Measurements from ENCODE around the gene NOTCH2NLA. TPM values are rescaled to one million over a fixed set of nuclear protein-coding genes. Genes with fewer than 3 reads are reported as not detected.
"Not testable (repeated sequence)": the region's sequence is repeated elsewhere in the genome, so short reads cannot be mapped to it uniquely, and the experiment has no call there.

The NOTCH2NLA gene
- total RNA-seq = 10 to 100 TPM in 4 of 8 experiments, 1 to 10 TPM in 4; 5.6 to 50.4 (median 15.4) TPM

DNA sequence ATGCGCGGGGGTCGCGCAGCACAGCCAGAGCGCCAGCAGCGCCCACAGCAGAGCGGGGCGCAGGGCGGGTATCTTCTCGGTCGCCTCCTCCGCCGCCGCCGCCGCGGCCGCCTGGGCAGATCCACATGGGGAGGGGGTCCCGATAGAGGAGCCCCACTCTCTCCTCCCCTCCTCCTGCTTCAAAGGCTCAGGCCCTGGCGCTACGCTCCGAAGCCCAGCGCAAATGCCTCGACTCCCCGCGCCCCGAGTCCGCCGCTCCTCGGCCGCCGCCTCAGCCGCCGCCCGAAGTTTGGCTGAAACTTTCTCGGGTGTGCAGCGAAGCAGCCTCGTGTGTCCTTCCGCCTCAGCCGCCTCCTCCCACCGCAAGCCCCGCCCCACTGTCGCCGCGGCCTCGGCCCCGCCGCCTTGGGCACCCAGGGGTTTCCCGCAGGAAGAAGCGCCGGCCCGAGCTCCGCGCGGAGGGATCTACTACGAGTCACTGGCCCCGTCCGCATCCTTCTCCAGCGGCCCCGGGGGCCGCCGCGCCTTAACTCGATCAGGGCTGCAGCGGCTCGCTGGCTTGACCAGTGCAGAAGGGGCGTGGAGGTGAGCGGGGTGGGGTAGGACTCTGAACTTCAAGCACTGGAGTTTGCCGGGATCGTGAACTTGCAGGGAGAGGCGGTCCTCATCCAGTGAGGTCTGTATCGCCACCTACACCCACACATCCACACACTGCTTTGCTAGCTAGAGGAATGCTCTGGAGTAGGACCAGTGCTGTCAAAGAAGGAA is at the start of gene NOTCH2NLA:
Gene NOTCH2NLA, minus strand, starts transcription at position 312 of the 768 bp plus-strand sequence. CDS start 39,684 bp downstream, outside the sequence.
- H3K27ac ChIP-seq = not testable (repeated sequence)
- WGBS, 10 experiments = no CpG with 5 or more reads among the region's 72 CpGs

DNA sequence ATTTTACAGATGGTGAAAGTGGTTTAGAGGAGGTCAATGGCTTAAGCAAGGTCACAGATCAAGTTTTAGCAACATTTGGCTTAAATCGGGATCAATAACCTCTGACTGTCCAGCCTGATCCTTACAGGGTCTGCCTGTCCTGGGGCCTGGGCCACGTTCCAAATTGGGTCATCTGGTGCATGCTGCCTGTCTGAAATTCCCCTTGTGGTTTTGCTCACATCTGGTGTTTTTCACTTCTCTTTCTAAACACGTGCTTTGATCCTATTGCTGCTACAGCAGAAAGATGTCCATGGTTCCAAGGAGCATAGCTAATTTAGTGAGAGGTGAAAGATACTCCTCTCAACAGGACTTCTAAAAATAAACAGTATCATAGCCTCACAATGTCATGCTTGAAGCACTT is 49.5 kb upstream of the NOTCH2NLA start:
- WGBS, 10 experiments = no CpG with 5 or more reads among the region's 3 CpGs

More for the DNA sequence above, at the start of gene NOTCH2NLA:
- ATAC-seq (replicated peaks in 6 of 8) = peak; percentile 64 to 90 (median 82)
- in situ Hi-C loops (cut with MboI; ENCODE audit: low pct_unique_long_range_greater_than_20kb in 2 of 9, low sequenced_read_pairs in 9 of 9, unreplicated experiment in 9 of 9); H3K4me1 ChIP-seq (replicated peaks in 1 of 2): not testable (repeated sequence)
- peak within 1 kb of the TSS; percentile 52 to 92 (median 83) for H3K4me3 ChIP-seq

DNA sequence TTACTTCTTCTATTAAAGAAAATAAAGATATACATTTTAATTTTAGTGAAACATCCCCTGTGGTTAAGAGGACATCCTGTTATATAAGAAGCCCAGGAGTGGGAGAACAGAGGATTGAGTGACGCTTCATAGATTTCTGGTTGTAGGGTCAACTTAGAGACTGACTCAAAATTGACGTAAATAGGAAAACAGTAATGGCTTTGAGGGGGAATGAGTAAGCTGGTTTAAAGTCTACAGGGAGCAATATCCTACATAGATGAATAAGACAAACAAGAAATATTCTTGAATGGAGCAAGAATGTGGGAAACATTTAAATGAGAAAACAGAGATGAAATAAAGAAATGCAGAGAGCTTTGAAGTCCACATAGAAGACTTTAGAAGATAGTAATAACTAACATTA is 48.3 kb upstream of the NOTCH2NLA start:
- H3K4me1 ChIP-seq (replicated peaks in 1 of 2); ATAC-seq (replicated peaks in 6 of 8); H3K27ac ChIP-seq; H3K4me3 ChIP-seq; in situ Hi-C loops (cut with MboI; ENCODE audit: low pct_unique_long_range_greater_than_20kb in 2 of 9, low sequenced_read_pairs in 9 of 9, unreplicated experiment in 9 of 9): not testable (repeated sequence)
- no CpG with 5 or more reads among the region's 2 CpGs for WGBS, 10 experiments

More for the DNA sequence above, 49.5 kb upstream of the NOTCH2NLA start:
- H3K4me3 ChIP-seq; H3K27ac ChIP-seq; in situ Hi-C loops (cut with MboI; ENCODE audit: low pct_unique_long_range_greater_than_20kb in 2 of 9, low sequenced_read_pairs in 9 of 9, unreplicated experiment in 9 of 9); H3K4me1 ChIP-seq (replicated peaks in 1 of 2): not testable (repeated sequence)
- peak in 3 of 8 experiments; percentile 55 to 89 (median 60) for ATAC-seq (replicated peaks in 6 of 8)

DNA sequence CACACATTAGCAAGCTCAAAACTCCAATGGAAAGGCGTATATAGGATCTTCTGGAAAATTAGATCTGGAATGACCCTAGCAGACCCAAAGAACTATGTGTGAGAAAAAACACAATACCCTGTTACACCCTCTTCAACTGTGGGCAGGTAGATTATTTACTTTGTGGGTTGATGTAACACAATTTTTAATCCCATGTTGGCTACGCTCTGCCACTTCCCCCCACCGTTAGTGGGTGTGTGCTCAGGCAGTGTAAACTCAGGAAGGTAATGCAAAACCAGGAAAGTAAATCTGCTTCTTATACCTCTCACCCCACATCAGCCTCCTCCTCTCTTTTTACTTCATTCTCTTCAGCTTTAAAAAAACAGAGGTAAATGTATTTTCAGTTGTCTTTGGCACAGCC is 45.3 kb upstream of the NOTCH2NLA start:
- H3K4me3 ChIP-seq; ATAC-seq (replicated peaks in 6 of 8); in situ Hi-C loops (cut with MboI; ENCODE audit: low pct_unique_long_range_greater_than_20kb in 2 of 9, low sequenced_read_pairs in 9 of 9, unreplicated experiment in 9 of 9); H3K27ac ChIP-seq; H3K4me1 ChIP-seq (replicated peaks in 1 of 2): not testable (repeated sequence)
- no CpG with 5 or more reads among the region's 3 CpGs for WGBS, 10 experiments

DNA sequence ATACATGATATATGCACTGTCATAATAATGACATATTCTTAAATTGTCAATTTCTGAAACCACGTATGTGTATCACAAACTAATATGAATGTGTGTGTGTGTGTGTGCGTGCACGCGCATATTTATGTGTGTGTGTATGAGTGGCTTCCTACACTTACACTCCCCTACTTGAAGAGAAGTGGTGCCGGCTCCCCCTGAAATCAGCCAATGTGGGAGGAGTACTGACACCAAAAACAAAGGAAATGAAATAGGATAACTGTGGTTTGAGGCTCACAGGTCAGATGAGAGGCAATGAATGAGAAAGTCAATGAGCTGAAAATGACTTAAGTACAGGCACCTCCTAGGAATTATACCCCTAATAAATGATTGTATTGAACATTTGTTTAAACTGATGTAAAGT is 44.4 kb upstream of the NOTCH2NLA start:
- H3K4me3 ChIP-seq; H3K27ac ChIP-seq; in situ Hi-C loops (cut with MboI; ENCODE audit: low pct_unique_long_range_greater_than_20kb in 2 of 9, low sequenced_read_pairs in 9 of 9, unreplicated experiment in 9 of 9); H3K4me1 ChIP-seq (replicated peaks in 1 of 2); ATAC-seq (replicated peaks in 6 of 8): not testable (repeated sequence)
- WGBS, 10 experiments = no CpG with 5 or more reads among the region's 5 CpGs

DNA sequence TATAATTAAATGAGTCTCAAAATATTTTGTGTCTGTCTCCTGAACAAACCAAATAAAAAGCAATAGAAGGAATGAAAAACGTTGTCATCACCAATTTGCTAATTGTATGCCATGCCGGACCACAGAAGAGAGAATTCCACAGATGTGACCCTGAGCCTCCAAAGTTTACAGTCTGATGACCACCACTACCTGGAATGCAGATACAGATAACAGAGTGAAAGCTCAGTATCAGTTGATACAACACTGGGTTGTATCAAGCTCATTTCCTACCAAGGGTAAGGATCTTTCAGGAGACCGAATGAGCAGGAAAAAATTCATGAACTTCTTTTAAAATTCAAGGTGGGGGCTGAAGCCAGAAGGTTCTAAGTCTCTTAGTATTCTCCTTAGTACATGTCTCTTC is 43.9 kb upstream of the NOTCH2NLA start:
- in situ Hi-C loops (cut with MboI; ENCODE audit: low pct_unique_long_range_greater_than_20kb in 2 of 9, low sequenced_read_pairs in 9 of 9, unreplicated experiment in 9 of 9); H3K27ac ChIP-seq; H3K4me3 ChIP-seq; ATAC-seq (replicated peaks in 6 of 8); H3K4me1 ChIP-seq (replicated peaks in 1 of 2): not testable (repeated sequence)
- WGBS, 10 experiments = no CpG with 5 or more reads among the region's 3 CpGs

DNA sequence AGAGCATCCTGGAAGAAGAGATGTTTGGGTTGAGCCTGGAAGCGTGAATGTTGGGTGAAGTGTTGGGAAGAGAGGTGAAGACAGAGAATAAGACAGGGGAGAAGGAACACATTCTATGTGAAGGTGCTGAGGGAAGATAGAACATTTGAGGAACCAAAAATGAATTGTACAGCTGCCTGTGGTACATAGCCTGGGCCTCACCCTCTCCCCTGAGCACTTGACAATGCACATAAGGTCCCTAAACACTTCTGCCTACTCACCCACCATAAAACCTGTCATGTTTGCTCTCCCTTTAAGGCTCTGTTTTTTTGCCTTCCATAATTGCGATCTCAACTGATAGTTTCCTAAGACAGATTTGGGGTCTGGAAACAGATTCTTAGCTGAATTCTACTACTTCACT is 43.2 kb upstream of the NOTCH2NLA start:
- H3K27ac ChIP-seq; ATAC-seq (replicated peaks in 6 of 8); H3K4me3 ChIP-seq; H3K4me1 ChIP-seq (replicated peaks in 1 of 2); in situ Hi-C loops (cut with MboI; ENCODE audit: low pct_unique_long_range_greater_than_20kb in 2 of 9, low sequenced_read_pairs in 9 of 9, unreplicated experiment in 9 of 9): not testable (repeated sequence)
- WGBS, 10 experiments = no CpG with 5 or more reads among the region's 2 CpGs

DNA sequence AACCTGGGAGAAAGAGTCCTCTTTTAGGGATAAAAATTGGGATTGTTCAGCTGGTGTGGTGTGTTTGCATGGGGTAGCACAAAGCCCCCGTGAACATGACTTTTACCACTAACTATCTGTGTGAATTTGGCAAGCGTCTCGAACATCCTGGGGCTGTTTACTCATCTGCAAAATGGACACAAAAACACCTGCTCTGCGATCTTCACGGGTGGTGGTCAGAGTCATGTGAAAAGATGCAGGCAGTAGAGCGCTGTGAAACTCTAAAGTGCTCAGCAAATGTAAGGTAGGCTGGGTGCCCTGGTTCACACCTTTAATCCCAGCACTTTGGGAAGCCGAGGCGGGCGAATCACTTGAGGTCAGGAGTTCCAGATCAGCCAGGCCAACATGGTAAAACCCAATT is 41.3 kb upstream of the NOTCH2NLA start:
- in situ Hi-C loops (cut with MboI; ENCODE audit: low pct_unique_long_range_greater_than_20kb in 2 of 9, low sequenced_read_pairs in 9 of 9, unreplicated experiment in 9 of 9); H3K4me1 ChIP-seq (replicated peaks in 1 of 2); H3K4me3 ChIP-seq; ATAC-seq (replicated peaks in 6 of 8); H3K27ac ChIP-seq: not testable (repeated sequence)
- no CpG with 5 or more reads among the region's 9 CpGs for WGBS, 10 experiments

DNA sequence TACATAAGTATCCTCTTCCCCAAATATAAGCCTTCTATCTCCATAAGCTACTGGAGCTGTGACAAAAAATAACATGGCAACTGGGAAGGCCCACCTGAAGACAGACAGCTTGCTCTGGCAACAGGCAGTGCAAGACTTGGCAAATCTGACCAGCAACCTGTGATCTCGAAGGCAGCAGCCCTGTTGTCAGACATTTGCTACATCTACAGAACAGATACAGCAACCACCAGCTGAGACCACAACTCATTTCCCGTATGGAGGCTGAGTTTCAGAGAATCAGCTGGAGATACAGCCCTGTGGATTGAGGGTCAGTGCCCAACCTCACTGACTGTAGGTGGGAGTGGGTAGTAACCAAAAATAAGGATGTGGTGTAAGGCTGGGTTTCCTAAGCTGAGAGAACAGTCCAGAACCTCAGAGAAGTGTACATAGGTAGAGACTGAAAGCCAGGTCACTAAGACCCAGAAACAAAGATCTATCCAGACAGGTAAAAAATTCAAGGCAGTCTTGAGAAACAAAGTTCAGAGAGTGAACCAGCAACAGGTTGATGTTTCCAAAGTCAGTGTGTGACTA is 37.4 kb upstream of the NOTCH2NLA start:
- H3K4me3 ChIP-seq; in situ Hi-C loops (cut with MboI; ENCODE audit: low pct_unique_long_range_greater_than_20kb in 2 of 9, low sequenced_read_pairs in 9 of 9, unreplicated experiment in 9 of 9); H3K27ac ChIP-seq; H3K4me1 ChIP-seq (replicated peaks in 1 of 2); ATAC-seq (replicated peaks in 6 of 8): not testable (repeated sequence)
- WGBS, 10 experiments = no CpG with 5 or more reads among the region's 2 CpGs

DNA sequence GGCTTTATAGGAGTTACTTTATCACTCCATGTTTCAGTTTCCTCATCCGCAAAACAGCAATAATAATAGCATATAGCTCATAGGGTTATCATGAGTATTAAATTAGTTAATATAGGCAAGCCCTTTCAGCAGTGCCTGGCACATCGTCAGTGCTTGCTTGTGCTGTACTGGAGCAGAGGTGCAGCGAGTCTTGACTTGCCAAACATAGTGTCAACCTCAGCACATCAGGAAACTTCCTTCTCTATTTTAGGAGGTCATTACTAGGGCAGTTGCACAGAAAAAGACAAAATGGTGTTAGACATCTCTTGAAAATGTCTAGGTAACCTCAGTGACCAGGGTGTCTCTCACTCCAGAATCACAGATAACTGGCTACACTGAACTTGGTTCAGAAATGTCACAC is 35.9 kb upstream of the NOTCH2NLA start:
- H3K4me3 ChIP-seq; ATAC-seq (replicated peaks in 6 of 8); in situ Hi-C loops (cut with MboI; ENCODE audit: low pct_unique_long_range_greater_than_20kb in 2 of 9, low sequenced_read_pairs in 9 of 9, unreplicated experiment in 9 of 9); H3K27ac ChIP-seq; H3K4me1 ChIP-seq (replicated peaks in 1 of 2): not testable (repeated sequence)
- no CpG with 5 or more reads among the region's 3 CpGs for WGBS, 10 experiments

DNA sequence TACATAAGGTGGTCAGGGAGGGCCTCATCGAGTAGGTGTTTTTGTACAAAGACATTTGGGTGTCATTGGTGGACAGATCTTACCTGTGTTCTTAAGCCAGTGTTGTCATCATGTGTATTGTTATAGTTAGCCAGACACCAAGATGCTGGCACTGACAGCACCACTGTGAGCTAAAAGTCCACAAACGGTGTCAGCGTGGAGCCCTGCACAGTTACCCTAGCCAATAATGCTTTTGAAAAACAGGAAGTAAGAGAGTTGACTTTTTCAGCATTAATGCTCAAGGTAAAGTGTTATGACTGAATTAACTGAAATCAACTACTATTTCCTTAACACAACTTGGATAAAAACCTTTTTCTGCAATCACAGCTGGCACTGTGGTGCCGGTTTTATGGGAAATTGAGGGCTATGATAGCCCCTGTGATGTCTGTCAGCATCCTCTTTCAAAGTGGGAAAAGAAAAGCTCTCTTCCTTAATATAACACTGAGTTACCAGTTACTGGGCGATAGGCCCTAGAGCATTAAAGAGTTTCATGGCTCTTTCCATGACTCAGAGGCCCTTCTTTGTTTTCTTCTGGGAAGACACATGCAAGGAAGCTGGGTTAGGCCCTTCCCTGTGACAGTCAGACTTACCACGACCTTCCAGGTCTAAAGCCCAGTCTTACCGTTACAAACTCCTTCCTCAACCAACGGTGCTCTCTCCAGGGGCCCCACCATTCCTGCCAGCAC is 31.3 kb upstream of the NOTCH2NLA start:
- WGBS, 10 experiments = no CpG with 5 or more reads among the region's 8 CpGs
- H3K4me3 ChIP-seq; in situ Hi-C loops (cut with MboI; ENCODE audit: low pct_unique_long_range_greater_than_20kb in 2 of 9, low sequenced_read_pairs in 9 of 9, unreplicated experiment in 9 of 9); H3K27ac ChIP-seq; H3K4me1 ChIP-seq (replicated peaks in 1 of 2): not testable (repeated sequence)
- peak in 2 of 8 experiments; percentile 90 to 91 for ATAC-seq (replicated peaks in 6 of 8)

DNA sequence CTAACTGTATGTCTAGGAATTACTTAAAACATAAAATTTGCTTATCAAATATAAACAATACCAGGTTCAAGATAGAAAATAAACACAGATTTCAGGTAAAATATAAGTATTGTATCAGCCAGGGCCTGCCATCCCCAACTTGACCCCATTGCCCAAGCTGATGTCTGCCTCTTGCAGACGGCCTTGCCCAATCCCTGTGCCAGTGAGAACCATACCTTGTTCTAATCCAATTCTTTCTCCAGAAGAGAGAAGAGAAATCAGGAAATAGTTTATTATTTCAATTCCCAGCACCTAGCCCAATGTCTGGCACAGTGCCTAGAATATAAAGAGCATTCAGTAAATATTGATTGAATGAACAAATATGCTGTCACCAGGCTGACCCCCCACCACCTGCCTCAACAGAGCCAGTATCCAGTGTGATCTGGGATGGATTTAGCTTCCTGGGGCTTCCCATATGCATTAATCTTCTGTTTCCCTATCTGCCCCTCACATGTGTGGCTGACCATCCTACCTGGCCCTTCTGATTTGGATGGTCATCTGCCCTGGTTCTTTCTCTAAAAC is 29.3 kb upstream of the NOTCH2NLA start:
- H3K27ac ChIP-seq; H3K4me1 ChIP-seq (replicated peaks in 1 of 2); in situ Hi-C loops (cut with MboI; ENCODE audit: low pct_unique_long_range_greater_than_20kb in 2 of 9, low sequenced_read_pairs in 9 of 9, unreplicated experiment in 9 of 9); H3K4me3 ChIP-seq: not testable (repeated sequence)
- peak in 3 of 8 experiments; percentile 21 to 50 (median 49) for ATAC-seq (replicated peaks in 6 of 8)
- WGBS, 10 experiments = no CpG with 5 or more reads among the region's 1 CpG

DNA sequence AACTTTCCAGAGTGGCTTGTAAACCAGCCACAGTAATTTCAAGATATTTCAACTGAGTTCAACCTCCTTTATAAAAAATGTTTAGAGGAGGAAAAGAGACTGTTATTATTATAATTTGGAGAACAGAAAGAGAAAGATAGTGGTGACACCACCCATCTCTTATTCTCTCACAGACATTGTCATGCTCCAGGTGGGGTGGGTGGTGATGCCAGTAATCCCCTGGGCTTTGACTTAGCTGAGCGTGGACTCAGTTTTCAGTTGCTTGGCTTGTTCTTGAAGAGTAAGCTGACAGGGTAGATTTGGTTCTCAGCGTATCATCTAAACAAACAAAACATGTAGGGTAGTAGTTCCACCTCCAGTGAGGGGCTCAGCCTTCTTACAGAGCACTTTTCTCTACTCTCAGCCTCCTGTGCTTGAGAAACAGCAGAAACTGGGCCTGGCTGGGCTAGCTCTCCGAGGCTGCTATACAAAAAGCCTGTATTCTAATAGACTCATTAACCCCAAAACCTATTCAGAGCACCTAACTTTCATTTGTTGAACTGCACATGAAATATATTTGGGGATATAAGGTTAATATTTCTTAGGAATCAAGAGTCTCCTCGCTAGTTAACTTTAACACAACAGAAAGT is 25.9 kb upstream of the NOTCH2NLA start:
- in situ Hi-C loops (cut with MboI; ENCODE audit: low pct_unique_long_range_greater_than_20kb in 2 of 9, low sequenced_read_pairs in 9 of 9, unreplicated experiment in 9 of 9); H3K4me1 ChIP-seq (replicated peaks in 1 of 2); H3K27ac ChIP-seq; ATAC-seq (replicated peaks in 6 of 8); H3K4me3 ChIP-seq: not testable (repeated sequence)
- WGBS, 10 experiments = no CpG with 5 or more reads among the region's 4 CpGs

Measured in motor neuron (in vitro differentiated cells).